HG03378 (cell line): ENCODE measurements around the gene CS.
"Not testable (repeated sequence)": the region's sequence is repeated elsewhere in the genome, so short reads cannot be mapped to it uniquely, and the experiment has no call there.

Experiments
- ATAC-seq: cut with Tn5 transposase; IDR thresholded peaks from one replicate; pipeline ENCODE4 v1.9.1; 2021; ENCODE audit warnings: mild to moderate bottlenecking, moderate library complexity; ENCODE audit not compliant: unreplicated experiment

CS gene

DNA sequence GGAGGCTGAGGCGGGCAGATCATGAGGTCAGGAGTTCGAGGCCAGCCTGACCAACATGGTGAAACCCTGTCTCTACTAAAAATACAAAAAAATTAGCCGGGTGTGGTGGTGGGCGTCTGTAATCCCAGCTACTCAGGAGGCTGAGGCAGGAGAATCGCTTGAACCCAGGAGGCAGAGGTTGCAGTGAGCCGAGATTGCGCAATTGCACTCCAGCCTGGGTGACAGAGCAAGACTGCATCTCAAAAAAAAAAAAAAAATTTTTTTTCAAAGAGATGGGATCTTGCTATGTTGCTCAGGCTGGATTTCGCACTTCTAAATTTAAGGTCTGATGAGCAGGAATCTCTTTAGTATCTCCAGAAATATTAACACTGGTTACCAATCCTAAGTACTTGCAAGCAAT, 21.5 kb upstream of the CS start:
- ATAC-seq: not testable (repeated sequence)

DNA sequence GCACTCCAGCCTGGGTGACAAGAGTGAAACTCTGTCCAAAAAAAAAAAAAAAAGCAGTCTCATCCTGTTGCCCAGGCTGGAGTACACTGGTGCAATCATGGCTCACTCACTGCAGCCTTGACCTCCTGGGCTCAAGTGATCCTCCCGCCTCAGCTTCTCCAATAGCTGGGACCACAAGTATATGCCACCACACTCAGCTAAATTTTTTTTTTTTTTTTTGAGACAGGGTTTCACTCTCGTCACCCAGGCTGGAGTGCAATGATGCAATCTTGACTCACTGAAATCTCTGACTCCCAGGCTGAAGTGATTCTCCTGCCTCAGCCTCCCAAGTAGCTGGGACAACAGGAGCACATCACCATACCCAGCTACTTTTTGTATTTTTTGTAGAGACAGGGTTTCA, 20.9 kb upstream of the CS start:
- no peak for ATAC-seq

DNA sequence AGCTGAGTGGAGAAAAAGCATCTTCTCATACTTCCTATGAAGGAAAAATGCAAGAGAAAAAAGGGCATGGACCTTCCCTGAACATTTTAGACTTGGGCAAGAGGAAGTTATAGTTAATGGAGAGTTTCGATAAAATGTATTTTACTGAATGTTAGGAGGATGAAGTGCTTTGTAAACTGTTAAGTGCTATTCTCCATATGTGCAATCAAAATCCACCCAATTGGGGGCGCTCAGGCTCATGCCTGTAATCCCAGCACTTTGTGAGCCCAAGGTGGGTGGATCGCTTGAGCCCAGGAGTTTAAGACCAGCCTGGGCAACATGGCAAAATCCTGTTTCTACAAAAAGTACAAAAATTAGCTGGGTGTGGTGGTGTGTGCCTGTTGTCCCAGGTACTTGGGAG, 17.5 kb upstream of the CS start:
- no peak for ATAC-seq

DNA sequence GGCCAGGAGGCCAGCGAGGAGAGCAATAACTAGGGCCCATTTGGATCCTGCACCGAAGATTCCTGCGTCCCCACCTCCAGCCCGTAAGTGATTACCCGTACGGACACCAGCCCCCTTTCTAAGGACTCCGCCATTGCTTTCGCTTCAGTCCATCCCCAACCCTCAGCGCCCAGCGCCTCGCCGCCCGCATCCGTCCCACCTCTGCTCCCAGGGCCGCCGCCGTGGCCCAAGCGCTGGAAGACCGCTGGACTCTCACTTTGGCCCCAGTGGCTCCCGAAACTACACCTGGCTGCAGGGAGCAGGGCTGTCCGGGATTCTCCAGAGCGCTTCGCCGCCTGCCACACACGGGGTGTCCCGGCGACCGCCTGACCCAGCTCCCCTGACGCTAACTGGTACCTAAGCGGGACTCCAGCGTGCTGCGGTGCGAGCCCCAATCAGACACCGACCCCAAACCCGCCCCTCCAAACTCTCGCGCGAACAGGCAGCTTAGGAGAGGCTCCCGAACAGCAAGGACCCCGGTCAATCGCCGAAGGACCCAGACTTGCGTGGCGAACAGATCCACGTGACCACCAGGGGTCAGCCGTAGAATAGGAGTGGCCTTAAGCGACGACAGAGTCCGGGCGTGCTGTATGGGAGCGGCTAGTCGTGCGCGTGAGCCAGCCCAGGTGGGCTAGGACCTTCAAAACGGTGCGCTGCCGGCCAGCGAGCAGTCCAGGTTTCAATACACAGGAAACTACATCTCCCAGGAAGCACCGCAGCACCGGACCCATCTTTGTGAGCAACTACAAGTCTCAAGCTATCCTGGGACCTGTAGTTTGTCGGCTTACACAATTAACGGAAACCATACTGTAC, 15.7 kb upstream of the CS start, which contains the start of gene CNPY2:
Gene CNPY2, minus strand, starts transcription at position 367 of the 852 bp plus-strand sequence. CDS start 771 bp downstream, outside the sequence.
- peak; percentile 89 for ATAC-seq

DNA sequence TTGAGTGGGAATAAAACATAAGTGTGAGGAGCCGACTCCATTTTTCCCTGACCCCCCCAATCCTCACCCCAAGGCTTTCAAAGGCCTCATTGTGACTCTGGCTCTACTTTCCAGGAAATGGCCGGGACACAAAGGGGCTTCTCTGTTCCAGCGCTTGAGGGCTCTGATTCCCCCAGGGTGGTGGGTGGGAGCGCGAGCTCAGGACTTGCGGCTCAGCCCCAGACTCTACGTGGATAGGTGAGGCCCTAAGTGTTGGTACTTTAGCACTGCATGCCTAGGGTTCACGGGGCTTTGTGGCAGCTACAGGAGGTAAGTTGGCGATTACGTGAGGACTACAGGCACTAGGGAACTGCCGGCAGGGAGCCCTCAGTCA, 15.1 kb upstream of the CS start:
- ATAC-seq: no peak

DNA sequence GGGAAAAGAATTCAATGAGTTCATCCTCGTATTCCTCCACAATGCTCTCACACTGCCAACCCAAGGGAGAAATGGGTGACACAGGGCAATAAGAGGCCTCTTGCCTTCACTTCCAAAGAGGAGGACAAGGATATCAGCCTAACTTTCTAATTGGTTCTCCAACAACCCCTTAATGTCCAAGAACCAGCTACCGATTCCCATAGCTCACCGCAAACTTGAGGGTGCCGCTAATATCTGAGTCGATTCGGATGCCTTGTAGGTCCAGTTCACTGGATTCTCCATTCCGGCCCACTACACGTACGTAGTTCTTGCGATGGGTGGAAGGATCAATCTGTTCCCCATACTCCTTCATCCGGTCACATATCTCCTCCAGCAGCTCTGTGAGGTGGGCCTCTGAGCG, 10.9 kb upstream of the CS start:
- no peak for ATAC-seq

DNA sequence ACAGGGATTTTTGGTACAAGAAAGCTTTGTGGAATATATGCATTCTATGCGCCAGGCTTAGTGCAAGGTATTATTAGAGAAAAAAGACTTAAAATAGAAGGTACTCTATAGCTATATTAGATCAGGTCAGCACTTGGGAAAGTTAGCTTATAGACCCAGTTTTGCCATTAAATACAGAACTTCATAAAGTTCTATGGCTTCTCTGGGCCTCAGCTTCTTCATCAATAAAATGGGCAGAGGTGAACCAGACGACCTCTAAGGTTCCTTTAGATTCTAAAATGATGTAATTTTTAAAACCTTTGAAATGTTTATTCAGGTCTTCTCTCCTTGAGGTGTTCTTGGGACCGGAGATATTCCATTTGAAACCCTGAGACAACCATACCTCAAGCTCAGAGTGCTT, 8.6 kb upstream of the CS start:
- ATAC-seq: no peak

DNA sequence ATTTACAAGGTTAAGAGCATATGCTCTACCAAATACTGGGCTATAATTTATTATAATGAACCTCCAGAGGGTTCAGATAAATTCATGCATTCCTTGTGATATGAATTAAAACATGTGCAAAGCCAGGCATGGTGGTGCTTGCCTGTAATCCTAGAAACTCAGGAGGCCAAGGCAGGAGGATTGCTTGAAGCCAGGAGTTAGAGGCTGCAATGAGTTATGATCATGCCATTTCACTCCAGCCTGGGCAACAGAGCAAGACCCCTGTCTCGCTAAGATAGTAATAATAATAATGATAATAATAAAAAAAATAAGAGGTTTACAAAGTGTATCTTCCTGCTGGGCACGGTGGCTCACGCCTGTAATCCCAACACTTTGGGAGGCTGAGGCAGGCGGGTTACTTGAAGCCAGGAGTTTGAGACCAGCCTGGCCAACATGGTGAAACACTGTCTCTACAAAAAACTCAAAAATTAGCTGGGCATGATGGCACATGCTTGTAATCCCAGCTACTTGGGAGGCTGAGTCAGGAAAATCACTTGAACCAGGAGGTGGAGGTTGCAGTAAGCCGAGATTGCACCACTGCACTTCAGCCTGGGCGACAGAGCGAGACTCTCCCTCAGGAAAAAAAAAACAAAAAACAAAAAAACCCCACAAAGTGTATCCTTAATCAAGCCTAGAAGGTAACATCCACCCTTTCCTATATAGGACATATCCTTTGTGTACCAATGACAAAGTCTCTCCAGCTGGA, 7.3 kb upstream of the CS start:
- ATAC-seq: no peak

DNA sequence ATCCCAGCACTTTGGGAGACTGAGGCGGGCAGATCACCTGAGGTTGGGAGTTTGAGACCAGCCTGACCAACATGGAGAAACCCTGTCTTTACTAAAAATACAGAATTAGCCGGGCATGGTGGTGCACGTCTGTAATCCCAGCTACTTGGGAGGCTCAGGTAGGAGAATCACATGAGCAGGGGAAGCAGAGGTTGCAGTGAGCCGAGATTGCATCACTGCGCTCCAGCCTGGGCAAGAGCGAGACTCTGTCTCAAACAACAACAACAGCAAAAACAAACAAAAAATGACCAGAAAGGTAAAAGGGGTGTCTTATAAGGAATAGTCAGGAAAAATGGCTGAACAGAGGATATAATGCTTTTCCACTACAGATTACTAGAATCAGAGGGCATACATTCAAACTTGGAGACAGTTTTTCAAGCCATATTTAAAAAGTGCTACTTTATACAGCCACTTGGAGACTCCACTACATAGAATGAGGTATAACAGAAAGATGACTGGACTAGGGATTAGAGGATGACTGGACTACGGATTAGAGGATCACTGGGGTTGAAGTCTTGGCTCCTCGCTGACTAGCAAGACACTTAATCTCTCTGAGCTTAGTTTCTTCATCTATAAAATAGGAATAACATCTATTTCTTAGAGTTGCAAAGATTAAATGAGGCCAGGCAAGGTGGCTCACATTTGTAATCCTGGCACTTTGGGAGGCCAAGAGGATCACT, 4.9 kb upstream of the CS start:
- no peak for ATAC-seq

DNA sequence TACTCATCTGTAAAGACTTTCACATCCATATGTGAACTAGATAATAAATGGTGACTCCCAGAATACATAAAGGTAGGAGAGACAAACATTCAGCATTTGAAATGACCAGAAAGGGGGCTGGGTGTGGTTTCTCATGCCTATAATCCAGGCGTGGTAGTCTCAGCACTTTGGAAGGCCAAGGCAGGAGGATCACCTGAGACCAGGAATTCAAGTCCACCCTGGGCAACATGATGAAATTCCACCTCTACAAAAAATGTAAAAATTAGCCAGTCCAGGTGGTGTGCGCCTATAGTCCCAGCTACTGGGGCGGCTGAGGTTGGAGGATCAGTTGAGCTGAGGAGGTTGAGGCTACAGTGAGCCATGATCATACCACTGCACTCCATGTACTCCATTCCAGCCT, 4.1 kb upstream of the CS start:
- ATAC-seq: no peak

DNA sequence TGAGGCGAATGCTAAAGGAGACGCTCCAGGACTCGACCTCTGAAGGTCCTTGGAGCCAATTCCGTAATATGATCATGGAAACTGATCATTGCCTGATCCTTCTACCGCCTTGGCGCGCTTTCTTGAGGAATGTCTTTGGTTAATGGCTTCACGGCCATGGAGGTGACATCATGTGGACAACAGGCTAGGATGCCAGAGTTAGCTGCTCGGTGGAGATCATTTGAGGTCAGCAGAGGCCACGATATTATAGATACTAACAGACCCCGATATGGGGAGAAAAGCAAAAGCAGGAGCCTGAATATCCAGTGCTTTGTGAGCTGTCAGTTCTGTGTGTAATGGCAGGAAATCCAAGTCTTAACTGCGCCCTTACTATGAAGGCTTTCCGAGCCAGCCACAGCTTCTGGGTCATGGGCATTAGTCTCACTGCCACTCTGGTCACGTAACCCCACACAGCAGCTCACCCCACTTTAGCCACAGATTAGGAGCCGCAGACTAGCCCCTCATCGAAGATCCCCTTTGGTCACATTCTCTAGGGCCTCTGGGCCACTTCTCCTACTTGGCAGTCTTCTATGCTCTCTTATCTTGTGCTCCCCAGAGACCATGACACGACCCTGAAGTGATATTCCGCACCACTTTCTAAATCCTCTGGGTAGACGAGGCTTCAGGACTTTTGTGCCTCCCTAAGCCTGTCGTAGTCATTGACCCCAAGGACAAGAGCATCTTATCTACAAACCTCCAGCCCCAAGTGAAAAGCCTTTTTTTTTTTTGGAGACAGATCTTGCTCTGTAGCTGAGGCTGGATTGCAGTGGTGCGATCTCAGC, 724 bp upstream of the CS start:
- ATAC-seq: no peak

DNA sequence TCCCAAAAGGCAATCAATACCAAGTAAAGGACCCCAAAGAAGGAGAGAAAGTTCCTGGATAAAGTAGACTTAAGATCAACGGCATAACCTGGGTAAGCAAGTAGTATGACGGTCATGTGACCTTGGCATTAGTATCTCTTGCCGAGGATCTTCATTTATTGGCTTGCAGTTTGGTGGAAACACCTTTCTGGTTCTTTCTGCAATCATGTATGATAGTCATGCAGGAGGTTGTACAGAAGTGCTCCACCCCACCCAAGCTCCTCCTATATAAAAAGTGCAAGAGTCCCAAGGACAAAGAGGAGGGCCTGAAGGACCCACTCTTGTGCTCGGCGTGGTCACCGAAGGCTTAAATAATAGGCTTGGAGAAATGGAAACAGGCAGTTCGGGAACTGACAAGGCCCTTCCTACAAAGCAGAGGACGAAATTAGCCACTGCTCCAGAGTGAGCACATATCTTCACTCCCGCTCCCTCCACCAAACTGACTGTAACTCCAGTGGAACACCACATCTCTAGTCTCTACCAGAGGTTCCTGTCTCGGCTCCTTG, 750 bp downstream of the CS start:
- ATAC-seq: peak; percentile 3

DNA sequence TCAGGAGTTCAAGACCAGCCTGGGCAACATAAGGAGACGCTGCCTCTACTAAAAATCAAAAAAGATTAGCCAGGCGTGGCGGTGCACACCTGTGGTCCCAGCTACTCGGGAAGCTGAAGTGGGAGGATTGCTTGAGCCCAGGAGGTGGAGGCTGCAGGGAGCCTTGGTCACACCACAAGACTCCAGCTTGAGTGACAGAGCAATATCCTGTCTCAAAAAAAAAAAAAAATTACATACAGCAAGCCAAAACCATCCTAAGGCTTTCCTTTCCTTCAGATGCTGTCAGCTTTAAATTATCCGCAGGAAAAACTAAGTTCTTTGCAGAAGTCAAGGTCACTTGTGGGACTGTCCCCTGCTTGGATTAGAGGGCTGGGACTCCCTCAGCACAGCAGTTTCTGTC, 1.3 kb downstream of the CS start:
- ATAC-seq: no peak

DNA sequence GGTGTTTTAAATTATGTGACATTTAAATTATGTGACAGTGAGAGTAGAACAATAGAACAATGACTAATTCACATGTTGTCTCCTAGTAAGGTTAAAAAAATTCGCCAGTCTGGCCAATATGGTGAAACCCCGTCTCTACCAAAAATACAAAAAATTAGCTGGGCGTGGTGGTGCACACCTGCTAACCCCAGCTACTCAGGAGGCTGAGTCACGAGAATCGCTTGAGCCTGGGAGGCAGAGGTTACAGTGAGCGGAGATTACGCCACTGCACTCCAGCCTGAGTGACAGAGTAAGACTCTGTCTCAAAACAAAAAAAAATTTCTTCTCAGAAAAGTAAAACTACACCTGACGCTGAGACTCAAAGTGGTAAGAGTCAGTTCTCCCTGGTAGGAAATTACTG, 2.7 kb downstream of the CS start:
- ATAC-seq: no peak

DNA sequence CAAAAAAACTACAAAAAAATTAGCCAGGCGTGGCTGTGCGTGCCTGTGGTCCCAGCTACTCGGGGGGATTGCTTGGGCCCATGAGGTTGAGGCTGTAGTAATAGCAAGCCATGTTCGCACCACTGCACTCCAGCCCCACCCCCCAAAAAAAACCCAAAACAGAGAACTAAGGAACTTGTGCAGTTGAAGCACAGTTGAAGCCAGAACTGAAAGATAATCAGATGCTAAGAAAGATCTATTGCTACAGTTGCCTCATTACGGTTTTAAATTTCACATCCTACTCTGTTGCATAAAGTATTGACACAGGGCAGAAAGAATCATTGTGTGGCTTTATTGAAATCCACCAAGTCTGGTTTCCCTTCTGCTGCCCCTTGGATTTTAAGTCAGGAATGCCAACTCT, 3.8 kb downstream of the CS start:
- ATAC-seq: no peak

DNA sequence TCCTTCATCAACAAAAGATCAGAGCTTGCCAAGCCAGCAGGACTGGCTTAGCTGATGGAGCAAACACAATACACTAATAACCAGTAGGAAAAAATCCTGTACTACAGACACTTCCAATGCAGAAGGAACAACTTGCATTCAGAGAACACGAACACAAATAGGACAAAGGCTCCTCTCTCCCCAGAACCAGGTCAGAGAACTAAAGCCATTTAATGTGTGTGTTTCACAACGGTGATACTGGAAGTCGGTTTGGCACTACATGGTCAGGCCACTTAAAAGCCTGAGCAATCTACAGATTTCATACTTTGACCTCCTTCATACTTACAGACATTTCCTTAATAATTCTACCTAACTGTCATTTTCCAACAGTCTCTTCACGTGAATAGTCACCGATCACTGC, 6.3 kb downstream of the CS start:
- ATAC-seq: no peak

DNA sequence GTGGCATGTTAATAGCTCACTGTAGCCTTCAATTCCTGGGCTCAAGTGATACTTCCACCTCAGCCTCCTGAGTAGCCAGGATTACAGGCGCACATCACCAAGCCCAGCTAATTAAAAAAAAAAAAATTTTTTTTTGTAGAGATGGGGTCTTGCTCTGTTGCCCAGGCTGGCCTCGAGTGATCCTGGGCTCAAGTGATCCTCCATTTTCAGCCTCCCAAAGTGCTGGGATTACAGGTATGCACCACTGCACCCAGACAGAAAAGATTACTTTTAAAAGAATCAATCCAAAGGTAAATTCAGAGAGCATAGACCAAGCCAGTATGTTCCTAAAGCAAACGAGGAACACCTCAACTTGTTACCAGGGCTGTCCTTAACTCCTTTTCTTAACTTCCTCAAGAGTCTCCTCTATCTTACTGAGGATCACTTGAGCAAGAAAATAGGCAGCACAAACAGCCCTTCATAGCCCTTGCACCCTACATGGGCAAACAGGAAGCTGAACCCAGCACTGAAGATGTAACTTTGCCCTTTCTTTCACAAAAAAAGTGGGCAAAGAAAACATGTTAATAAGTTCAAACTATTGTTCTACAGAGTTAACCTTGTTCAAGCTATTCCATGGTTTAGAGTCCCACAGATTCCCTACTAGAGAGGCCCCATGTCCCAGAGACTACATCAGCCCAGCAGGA, 11.3 kb downstream of the CS start:
- no peak for ATAC-seq

DNA sequence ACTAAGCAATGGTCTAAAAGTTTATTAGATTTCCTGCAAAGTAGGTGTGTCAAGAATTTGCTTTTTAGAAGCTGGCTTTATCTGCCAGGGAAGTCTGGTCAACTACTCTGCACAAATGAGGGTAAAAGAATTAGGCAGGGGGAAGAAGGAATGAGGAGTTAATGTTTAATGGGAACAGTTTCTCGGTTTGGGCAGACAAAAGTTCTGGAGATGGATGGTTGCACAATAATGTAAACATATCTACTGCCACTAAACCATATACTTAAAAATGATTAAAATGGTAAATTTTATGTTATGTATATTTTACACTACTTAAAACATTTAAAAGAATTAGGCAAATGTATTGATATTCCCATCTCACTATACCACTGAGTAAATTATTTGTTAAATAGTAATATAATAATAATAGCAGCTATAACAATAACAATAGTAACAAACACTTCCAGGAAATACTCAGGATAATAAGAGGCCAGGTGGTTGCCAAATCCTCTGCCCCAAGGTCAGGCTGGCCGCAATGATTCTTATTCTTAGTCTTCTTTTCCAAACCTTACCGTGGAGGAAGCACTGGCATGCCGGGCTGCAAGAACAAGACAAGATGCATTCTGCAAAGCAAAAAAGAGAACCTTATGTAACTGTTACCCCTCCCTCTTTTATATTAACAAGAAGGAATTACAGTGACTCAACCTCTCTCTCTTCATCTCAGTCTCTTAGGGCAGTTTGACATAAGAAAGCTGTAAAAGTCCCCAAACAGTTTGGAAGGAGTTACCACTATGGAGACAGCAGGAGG, 13.9 kb downstream of the CS start:
- no peak for ATAC-seq

DNA sequence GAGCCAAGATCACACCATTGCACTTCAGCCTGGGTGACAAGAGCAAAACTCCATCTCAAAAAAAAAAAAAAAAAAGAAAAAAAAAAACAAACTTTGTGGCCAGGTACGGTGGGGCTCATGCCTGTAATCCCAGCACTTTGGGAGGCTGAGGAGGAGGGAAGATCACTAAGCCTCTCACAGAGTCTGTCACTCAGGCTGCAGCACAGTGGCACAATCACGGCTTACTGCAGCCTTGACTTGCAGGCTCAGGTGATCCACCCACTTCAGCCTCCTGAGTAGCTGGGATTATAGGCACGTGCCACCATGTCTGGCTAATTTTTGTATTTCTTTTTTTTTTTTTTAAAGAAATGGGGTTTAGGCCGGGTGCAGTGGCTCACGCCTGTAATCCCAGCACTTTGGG, 15.9 kb downstream of the CS start:
- not testable (repeated sequence) for ATAC-seq
